ENCODE data around the gene OSBPL10.

- TF ChIP-seq CTCF (IDR thresholded peaks at IDR 0.05) (no peak), EZH2 (IDR thresholded peaks at IDR 0.05; ENCODE audit: borderline replicate concordance, insufficient read depth, low read depth, low read length, poor library complexity, severe bottlenecking) (no peak)
These were observed 40.1 kb upstream of the OSBPL10 start for GRCh38 chr3:32021155-32021554.

All from B cell (primary cell).